ENCODE results near the gene STBD1.

Gene STBD1

GRCh38 chr4:76315267-76315918 is 8.9 kb downstream of the STBD1 start:
- TF ChIP-seq CTCF (IDR thresholded peaks at IDR 0.05; ENCODE audit: borderline replicate concordance, extremely low read depth, low read length, poor library complexity, severe bottlenecking) (no peak), EZH2 (IDR thresholded peaks at IDR 0.05; ENCODE audit: borderline replicate concordance, low read depth, low read length, severe bottlenecking) (no peak)
- ATAC-seq (ENCODE audit: insufficient read depth, low read depth) (no peak), DNase-seq (no peak)
- Histone ChIP-seq H2AFZ (ENCODE audit: low read depth, low read length) (no peak overlapping the region), H3K27me3 (ENCODE audit: insufficient read depth, low read length, poor library complexity) (no peaks in the 10 kb centered on the region), H3K9me3 (ENCODE audit: insufficient read depth, low read length, severe bottlenecking) (no peaks in the 10 kb centered on the region), H3K79me2 (ENCODE audit: insufficient read depth, low read length) (no peaks in the 10 kb centered on the region), H3K4me1 (ENCODE audit: insufficient read depth, low read length) (no peaks in the 10 kb centered on the region), H4K20me1 (ENCODE audit: insufficient read depth, low read length) (no peaks in the 10 kb centered on the region), H3K27ac (ENCODE audit: low read length) (no peak overlapping the region), H3K4me3 (ENCODE audit: low read depth in 1 of 2, low read length in 2 of 2) (no peak overlapping the region), H3K36me3 (ENCODE audit: insufficient read depth, low read length) (no peaks in the 10 kb centered on the region), H3K9ac (ENCODE audit: low read depth, low read length) (no peak overlapping the region), H3K4me2 (ENCODE audit: insufficient read depth, low read length) (no peak overlapping the region)

GRCh38 chr4:76316131-76316530 is 9.6 kb downstream of the STBD1 start:
- no peak overlapping the region for H3K9ac ChIP-seq (ENCODE audit: low read depth, low read length)
- H4K20me1 ChIP-seq (ENCODE audit: insufficient read depth, low read length): no peaks in the 10 kb centered on the region
- no peak for ATAC-seq (ENCODE audit: insufficient read depth, low read depth)
- no peaks in the 10 kb centered on the region for H3K4me1 ChIP-seq (ENCODE audit: insufficient read depth, low read length)
- no peaks in the 10 kb centered on the region for H3K79me2 ChIP-seq (ENCODE audit: insufficient read depth, low read length)
- no peaks in the 10 kb centered on the region for H3K36me3 ChIP-seq (ENCODE audit: insufficient read depth, low read length)
- H3K27me3 ChIP-seq (ENCODE audit: insufficient read depth, low read length, poor library complexity): no peaks in the 10 kb centered on the region
- TF ChIP-seq CTCF (IDR thresholded peaks at IDR 0.05; ENCODE audit: borderline replicate concordance, extremely low read depth, low read length, poor library complexity, severe bottlenecking) (no peak), EZH2 (IDR thresholded peaks at IDR 0.05; ENCODE audit: borderline replicate concordance, low read depth, low read length, severe bottlenecking) (no peak)
- no peak for DNase-seq
- no peak overlapping the region for H3K4me2 ChIP-seq (ENCODE audit: insufficient read depth, low read length)
- no peak overlapping the region for H3K4me3 ChIP-seq (ENCODE audit: low read depth in 1 of 2, low read length in 2 of 2)
- H3K27ac ChIP-seq (ENCODE audit: low read length): no peak overlapping the region
- no peak overlapping the region for H2AFZ ChIP-seq (ENCODE audit: low read depth, low read length)
- no peaks in the 10 kb centered on the region for H3K9me3 ChIP-seq (ENCODE audit: insufficient read depth, low read length, severe bottlenecking)

- H3K4me3 ChIP-seq (ENCODE audit: low read depth in 1 of 2, low read length in 2 of 2): no peak overlapping the region
- peaks cover 21% of the 10 kb centered on the region for H3K9me3 ChIP-seq (ENCODE audit: insufficient read depth, low read length, severe bottlenecking)
- no peak overlapping the region for H2AFZ ChIP-seq (ENCODE audit: low read depth, low read length)
- DNase-seq (no peak), ATAC-seq (ENCODE audit: insufficient read depth, low read depth) (no peak)
- no peaks in the 10 kb centered on the region for H3K36me3 ChIP-seq (ENCODE audit: insufficient read depth, low read length)
- no peak overlapping the region for H3K9ac ChIP-seq (ENCODE audit: low read depth, low read length)
- no peaks in the 10 kb centered on the region for H3K4me1 ChIP-seq (ENCODE audit: insufficient read depth, low read length)
- H3K4me2 ChIP-seq (ENCODE audit: insufficient read depth, low read length): no peak overlapping the region
- no peak overlapping the region for H3K27ac ChIP-seq (ENCODE audit: low read length)
- TF ChIP-seq EZH2 (IDR thresholded peaks at IDR 0.05; ENCODE audit: borderline replicate concordance, low read depth, low read length, severe bottlenecking) (no peak), CTCF (IDR thresholded peaks at IDR 0.05; ENCODE audit: borderline replicate concordance, extremely low read depth, low read length, poor library complexity, severe bottlenecking) (no peak)
- no peaks in the 10 kb centered on the region for H3K79me2 ChIP-seq (ENCODE audit: insufficient read depth, low read length)
- no peaks in the 10 kb centered on the region for H3K27me3 ChIP-seq (ENCODE audit: insufficient read depth, low read length, poor library complexity)
- H4K20me1 ChIP-seq (ENCODE audit: insufficient read depth, low read length): no peaks in the 10 kb centered on the region
Observed at GRCh38 chr4:76322236-76322635, 15.7 kb downstream of the STBD1 start.

All from DND-41 (cell line).